PC-3 (cell line): Measurements from ENCODE around the gene RFTN1. TPM values are rescaled to one million over a fixed set of nuclear protein-coding genes. Genes with fewer than 3 reads are reported as not detected.

Experiments used
- ATAC-seq: fragments of 200-7000 bp; cut with Tn5 transposase; 2 replicates; pipeline ENCODE4 v1.9.1; 2020; ENCODE audit warnings: mild to moderate bottlenecking, moderate library complexity
- BruUV-seq: library from RNA; stranded (reverse); fragments of 400-500 nt; replicated peaks from 2 replicates; lab custom pipeline; 2021; lab: Mats Ljungman, UMichigan
- CTCF ChIA-PET: fragments of 300-600 bp; sonication (Branson Sonifier 250); formaldehyde crosslinking; loops from one replicate; lab custom pipeline; 2022; ENCODE audit warnings: antibody characterized with exemption; lab: Charles Lee
- POLR2A ChIA-PET: fragments of 300-600 bp; sonication (Branson Sonifier 250); formaldehyde crosslinking; loops from one replicate; lab custom pipeline; 2022; ENCODE audit warnings: antibody characterized with exemption; ENCODE audit not compliant: unreplicated experiment; lab: Charles Lee
- DNase-seq: peaks from one replicate; pipeline ENCODE4 v3.0.0-alpha.2; 2015
- H2AFZ ChIP-seq: fragments of 300-600 bp; sonication (generic); 2 replicates; pipeline ENCODE4 v1.6.0; 2016; ENCODE audit warnings: antibody characterized with exemption, low read length
- H3F3A ChIP-seq: fragments of 300-600 bp; sonication (generic); one replicate; pipeline ENCODE4 v1.6.0; 2017; ENCODE audit warnings: antibody characterized with exemption, low read length, control low read depth, mild to moderate bottlenecking; ENCODE audit not compliant: unreplicated experiment
- H3K27ac ChIP-seq: fragments of 300-600 bp; sonication (generic); 2 replicates; pipeline ENCODE4 v1.5.1; 2016; ENCODE audit warnings: mild to moderate bottlenecking, low read length
- H3K27me3 ChIP-seq: fragments of 300-600 bp; sonication (generic); 2 replicates; pipeline ENCODE4 v1.6.1; 2016; ENCODE audit warnings: low read length, mixed read lengths
- H3K36me3 ChIP-seq: fragments of 300-600 bp; sonication (generic); 2 replicates; pipeline ENCODE4 v1.6.1; 2016; ENCODE audit warnings: low read depth, mixed run types, low read length, mixed read lengths
- H3K4me1 ChIP-seq: fragments of 300-600 bp; sonication (generic); 2 replicates; pipeline ENCODE4 v1.5.1; 2016; ENCODE audit warnings: low read length; ENCODE audit not compliant: insufficient read depth
- H3K4me2 ChIP-seq: fragments of 300-600 bp; sonication (generic); 2 replicates; pipeline ENCODE4 v1.6.0; 2016; ENCODE audit warnings: low read length
- H3K4me3 ChIP-seq: fragments of 300-600 bp; sonication (generic); 2 replicates; pipeline ENCODE4 v1.5.1; 2016; ENCODE audit warnings: mild to moderate bottlenecking, low read length, mixed read lengths
- H3K79me2 ChIP-seq: fragments of 300-600 bp; sonication (generic); 2 replicates; pipeline ENCODE4 v1.6.1; 2017; ENCODE audit warnings: low read length, mixed read lengths
- H3K9ac ChIP-seq: fragments of 300-600 bp; sonication (generic); 2 replicates; pipeline ENCODE4 v1.6.0; 2016; ENCODE audit warnings: mild to moderate bottlenecking, low read length
- H3K9me2 ChIP-seq: fragments of 300-600 bp; sonication (generic); replicated peaks from 2 replicates; pipeline ENCODE4 v1.6.1; 2016; ENCODE audit warnings: mixed run types, low read length, mixed read lengths
- H3K9me3 ChIP-seq: fragments of 300-600 bp; sonication (generic); 2 replicates; pipeline ENCODE4 v1.6.1; 2016; ENCODE audit warnings: low read length, mixed read lengths
- H4K20me1 ChIP-seq: fragments of 300-600 bp; sonication (generic); 2 replicates; pipeline ENCODE4 v1.6.1; 2016; ENCODE audit warnings: low read length, mixed read lengths
- CTCF ChIP-seq: fragments of 300-600 bp; sonication (generic); conservative IDR thresholded peaks from 2 replicates; pipeline ENCODE4 v1.5.1; 2017; ENCODE audit warnings: antibody characterized with exemption, low read depth, mild to moderate bottlenecking, low read length
- EZH2 ChIP-seq: fragments of 300-600 bp; sonication (generic); IDR thresholded peaks from one replicate; pipeline ENCODE4 v1.6.1; 2017; ENCODE audit warnings: antibody characterized with exemption, mild to moderate bottlenecking, low read length; ENCODE audit not compliant: unreplicated experiment
- EZH2phosphoT487 ChIP-seq: fragments of 300-600 bp; sonication (generic); IDR thresholded peaks from 2 replicates; pipeline ENCODE4 v1.6.1; 2018; ENCODE audit warnings: mild to moderate bottlenecking, antibody characterized with exemption, low read length, borderline replicate concordance
- intact Hi-C: fragments of 100-400 bp; cut with micrococcal nuclease; formaldehyde crosslinking; loops from 2 replicates; pipeline ENCODE4 v1.9.0; 2023
- total RNA-seq: library from RNA; depleted of rRNA; stranded (reverse); fragments of >200 nt; gene quantifications from 2 replicates; pipeline ENCODE4 v1.2.3, GENCODE V29; 2014

RFTN1 gene
- total RNA-seq, 1 experiment from 2014 or later, result 9.7 TPM

GRCh38 chr3:16364323-16364722 is 149.2 kb downstream of the RFTN1 start:
- intact Hi-C loops, result no loop called here
- H3K9me2 ChIP-seq, result no peaks in the 10 kb centered on the region
- H3F3A ChIP-seq, result no peaks in the 10 kb centered on the region
- no peak for DNase-seq
- H3K27me3 ChIP-seq, result no peaks in the 10 kb centered on the region
- H3K27ac ChIP-seq, result no peak overlapping the region
- no peaks in the 10 kb centered on the region for H3K36me3 ChIP-seq
- TF ChIP-seq CTCF (no peak), EZH2phosphoT487 (no peak), EZH2 (no peak)
- ATAC-seq, result no peak
- CTCF ChIA-PET, result no interaction called here
- H3K79me2 ChIP-seq, result no peaks in the 10 kb centered on the region
- BruUV-seq, result no TSS peak
- no peaks in the 10 kb centered on the region for H4K20me1 ChIP-seq
- no peak overlapping the region for H2AFZ ChIP-seq
- H3K9ac ChIP-seq, result no peak overlapping the region
- POLR2A ChIA-PET, result no interaction called here
- 0 out of 2 replicates have a peak, but pooled peaks cover under 1% of the 10 kb centered on the region for H3K4me1 ChIP-seq
- no peak overlapping the region for H3K4me2 ChIP-seq
- H3K4me3 ChIP-seq, result no peak overlapping the region
- no peaks in the 10 kb centered on the region for H3K9me3 ChIP-seq

- ChIA-PET POLR2A (no interaction called here), CTCF (no interaction called here)
- intact Hi-C loops, result no loop called here
- no peaks in the 10 kb centered on the region for H3K4me1 ChIP-seq
- ATAC-seq (no peak), DNase-seq (no peak)
- no peak overlapping the region for H3K27ac ChIP-seq
- H3K9me2 ChIP-seq, result no peaks in the 10 kb centered on the region
- no peak overlapping the region for H2AFZ ChIP-seq
- no TSS peak for BruUV-seq
- TF ChIP-seq EZH2, result no peak
- TF ChIP-seq EZH2phosphoT487, result no peak
- TF ChIP-seq CTCF, result no peak
- no peaks in the 10 kb centered on the region for H4K20me1 ChIP-seq
- no peaks in the 10 kb centered on the region for H3K79me2 ChIP-seq
- no peak overlapping the region for H3K4me3 ChIP-seq
- H3F3A ChIP-seq, result no peaks in the 10 kb centered on the region
- H3K4me2 ChIP-seq, result no peak overlapping the region
- no peak overlapping the region for H3K9ac ChIP-seq
- H3K27me3 ChIP-seq, result no peaks in the 10 kb centered on the region
- H3K36me3 ChIP-seq, result no peaks in the 10 kb centered on the region
- no peaks in the 10 kb centered on the region for H3K9me3 ChIP-seq
Measured at GRCh38 chr3:16363636-16364035, 149.9 kb downstream of the RFTN1 start.

DNA sequence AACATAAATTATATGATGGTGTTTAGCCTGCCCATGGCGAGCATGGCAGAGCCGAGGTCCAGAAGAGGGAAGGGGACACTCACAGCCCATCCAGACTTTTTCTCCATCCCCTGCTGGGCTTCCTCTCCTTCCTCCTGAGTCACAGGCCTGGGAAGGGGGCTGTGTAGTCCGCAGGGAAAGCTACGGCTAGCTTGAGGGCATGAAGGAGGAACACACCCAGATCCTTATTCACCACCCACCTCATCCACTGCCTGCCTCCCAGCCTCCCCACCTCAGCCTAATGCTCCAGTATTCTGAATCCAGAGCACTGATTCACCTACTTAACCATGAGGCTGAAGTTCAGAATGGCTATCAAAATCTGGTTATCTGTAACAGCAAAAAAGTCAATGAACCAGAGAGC is 150.7 kb downstream of the RFTN1 start:
- Histone ChIP-seq H2AFZ (no peak overlapping the region), H3K79me2 (no peaks in the 10 kb centered on the region), H3K9ac (no peak overlapping the region), H3K4me3 (no peak overlapping the region), H3K4me1 (no peaks in the 10 kb centered on the region), H4K20me1 (no peaks in the 10 kb centered on the region), H3K9me2 (no peaks in the 10 kb centered on the region), H3F3A (no peaks in the 10 kb centered on the region), H3K27ac (no peak overlapping the region), H3K27me3 (no peaks in the 10 kb centered on the region), H3K9me3 (no peaks in the 10 kb centered on the region), H3K4me2 (no peak overlapping the region), H3K36me3 (no peaks in the 10 kb centered on the region)
- intact Hi-C loops, result no loop called here
- TF ChIP-seq CTCF (no peak), EZH2 (no peak), EZH2phosphoT487 (no peak)
- CTCF ChIA-PET, result no interaction called here
- ATAC-seq, result no peak
- BruUV-seq, result no TSS peak
- no peak for DNase-seq
- POLR2A ChIA-PET, result no interaction called here
